ENCODE measurements around the gene IL27RA.

IL27RA gene

DNA sequence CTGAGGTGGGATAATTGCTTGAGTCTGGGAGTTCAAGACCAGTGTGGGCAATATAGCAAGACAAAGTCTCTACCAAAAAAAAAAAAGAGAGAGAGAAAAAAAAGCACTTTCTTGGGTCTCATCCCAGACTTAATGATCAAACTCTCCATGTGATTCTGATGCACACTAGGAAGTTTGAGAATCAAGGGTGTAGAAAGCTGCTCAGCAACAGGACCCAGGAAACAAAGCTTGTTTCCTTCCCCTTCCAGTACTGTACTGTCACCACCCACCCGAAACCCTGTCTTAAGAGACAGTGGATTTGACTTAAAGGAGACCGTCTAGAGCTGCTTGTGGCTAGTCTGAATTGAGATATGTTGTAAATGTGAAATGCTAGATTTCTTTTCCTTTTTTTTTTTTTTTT is 46.8 kb downstream of the IL27RA start:
- TF ChIP-seq, protein P1, sequence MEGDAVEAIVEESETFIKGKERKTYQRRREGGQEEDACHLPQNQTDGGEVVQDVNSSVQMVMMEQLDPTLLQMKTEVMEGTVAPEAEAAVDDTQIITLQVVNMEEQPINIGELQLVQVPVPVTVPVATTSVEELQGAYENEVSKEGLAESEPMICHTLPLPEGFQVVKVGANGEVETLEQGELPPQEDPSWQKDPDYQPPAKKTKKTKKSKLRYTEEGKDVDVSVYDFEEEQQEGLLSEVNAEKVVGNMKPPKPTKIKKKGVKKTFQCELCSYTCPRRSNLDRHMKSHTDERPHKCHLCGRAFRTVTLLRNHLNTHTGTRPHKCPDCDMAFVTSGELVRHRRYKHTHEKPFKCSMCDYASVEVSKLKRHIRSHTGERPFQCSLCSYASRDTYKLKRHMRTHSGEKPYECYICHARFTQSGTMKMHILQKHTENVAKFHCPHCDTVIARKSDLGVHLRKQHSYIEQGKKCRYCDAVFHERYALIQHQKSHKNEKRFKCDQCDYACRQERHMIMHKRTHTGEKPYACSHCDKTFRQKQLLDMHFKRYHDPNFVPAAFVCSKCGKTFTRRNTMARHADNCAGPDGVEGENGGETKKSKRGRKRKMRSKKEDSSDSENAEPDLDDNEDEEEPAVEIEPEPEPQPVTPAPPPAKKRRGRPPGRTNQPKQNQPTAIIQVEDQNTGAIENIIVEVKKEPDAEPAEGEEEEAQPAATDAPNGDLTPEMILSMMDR (IDR thresholded peaks at IDR 0.05; ENCODE audit: control insufficient read depth, insufficient read depth, low read depth, low read length, missing control alignments) = no peak
- no peak for DNase-seq (ENCODE audit: low read depth)
- no peak overlapping the region for H3K4me3 ChIP-seq (ENCODE audit: control insufficient read depth, low read depth, low read length)

DNA sequence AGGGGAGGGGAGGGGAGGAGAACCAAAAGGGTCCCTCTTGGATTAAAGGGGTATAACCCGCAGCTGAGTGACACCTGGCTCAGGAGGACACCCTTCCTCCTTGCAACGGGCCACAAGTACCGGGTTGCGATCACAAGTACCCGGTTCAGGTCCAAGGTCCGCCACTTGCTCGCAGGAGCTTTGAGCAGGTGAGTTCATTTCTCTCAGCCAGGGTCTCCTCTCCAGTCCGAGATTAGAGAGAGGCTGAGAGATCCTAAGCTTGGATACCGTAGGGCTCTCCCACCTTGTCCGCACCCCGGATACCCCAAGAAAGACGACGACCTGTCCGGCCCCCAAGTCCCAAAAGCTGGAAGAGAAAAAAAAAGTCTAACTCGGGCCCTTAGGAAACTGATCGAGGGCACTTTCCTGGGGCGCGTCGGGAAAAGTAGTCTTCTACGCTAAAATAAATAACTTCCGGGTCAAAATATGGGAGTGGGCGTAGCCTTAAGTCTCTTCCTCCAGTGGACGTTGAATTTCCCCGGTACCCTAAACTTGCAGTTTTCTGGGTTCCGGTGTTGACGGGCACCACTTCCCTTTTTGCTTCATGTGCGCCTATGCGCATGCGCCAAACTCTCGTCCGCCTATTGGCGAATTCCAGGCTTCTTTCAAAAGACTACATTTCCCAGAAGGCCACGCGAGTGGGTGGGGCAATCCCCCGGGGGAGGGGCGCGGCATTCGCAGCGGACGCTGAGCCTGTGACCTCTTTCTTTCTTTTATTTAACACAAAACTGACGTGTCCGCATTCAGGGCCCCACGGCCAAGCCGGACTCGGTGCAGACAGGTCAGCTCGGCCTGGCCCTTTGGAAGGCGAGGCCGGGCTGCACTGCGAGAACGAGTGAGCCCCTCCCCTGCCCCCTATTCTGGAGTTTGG is 49.6 kb downstream of the IL27RA start:
- H3K4me3 ChIP-seq (ENCODE audit: control insufficient read depth, low read depth, low read length) = peak overlapping the region; percentile 80
- peak; percentile 98 for DNase-seq (ENCODE audit: low read depth)
- TF ChIP-seq, protein P1 (IDR thresholded peaks at IDR 0.05; ENCODE audit: control insufficient read depth, insufficient read depth, low read depth, low read length, missing control alignments) = no peak

DNA sequence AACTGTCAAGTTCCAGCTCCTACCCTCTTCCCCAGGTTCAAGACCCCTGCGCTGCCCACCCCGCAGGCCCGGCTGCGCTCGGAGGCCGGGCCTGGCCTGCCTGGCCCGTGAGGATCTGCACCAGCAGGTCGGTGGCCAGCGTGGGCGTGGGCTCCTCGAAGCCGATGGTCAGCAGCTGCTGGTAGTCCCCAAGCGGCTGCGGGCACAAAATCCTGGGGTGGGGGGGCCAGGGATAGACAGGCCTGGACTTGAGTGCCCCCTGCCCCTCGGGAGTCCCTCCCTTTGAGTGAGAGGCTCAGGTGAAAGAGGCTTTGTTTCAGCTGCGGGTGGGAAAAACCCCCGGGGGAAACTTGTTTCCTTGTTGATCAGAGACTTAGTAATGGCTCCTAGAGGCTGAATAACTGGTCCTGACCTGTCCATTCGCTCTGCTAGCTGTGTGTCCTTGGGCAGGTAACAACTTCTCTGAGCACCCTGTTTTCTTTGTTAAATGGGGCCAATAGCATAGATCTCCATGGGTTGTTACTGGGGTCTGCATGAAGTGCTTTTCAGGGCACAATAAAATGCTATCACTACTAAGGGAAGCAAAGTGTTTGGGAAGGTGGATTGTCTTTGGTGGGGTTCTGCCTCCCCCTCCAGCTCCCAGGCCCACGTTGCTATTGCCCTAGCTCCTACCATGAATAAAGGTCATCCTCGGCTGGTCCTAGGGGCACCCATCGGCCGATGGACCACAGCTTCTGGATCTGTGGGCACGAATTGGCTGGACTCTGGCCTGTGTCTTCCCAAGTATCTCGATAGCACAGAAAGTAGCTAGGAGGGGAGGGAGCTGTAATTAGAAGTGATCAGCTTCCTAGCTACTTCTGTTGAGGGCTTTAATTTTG is 50.5 kb downstream of the IL27RA start:
- no peak for DNase-seq (ENCODE audit: low read depth)
- TF ChIP-seq, protein P1 (IDR thresholded peaks at IDR 0.05; ENCODE audit: control insufficient read depth, insufficient read depth, low read depth, low read length, missing control alignments) = no peak
- H3K4me3 ChIP-seq (ENCODE audit: control insufficient read depth, low read depth, low read length) = peak overlapping the region; percentile 80

DNA sequence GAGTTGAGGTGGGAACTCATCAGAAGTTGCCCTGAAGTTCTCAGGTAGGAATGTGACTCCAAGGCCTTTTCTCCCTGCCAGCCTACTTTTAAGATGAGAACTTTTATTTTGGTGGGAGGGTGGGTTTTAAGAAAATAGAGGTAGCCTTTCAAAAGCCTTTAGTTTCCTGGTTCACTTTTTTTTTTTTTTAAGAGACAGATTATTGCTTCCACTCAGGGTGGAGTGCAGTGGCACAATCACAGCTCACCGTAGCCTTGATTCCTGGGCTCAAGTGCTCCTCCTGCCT is 51.1 kb downstream of the IL27RA start:
- DNase-seq (ENCODE audit: low read depth) = no peak
- TF ChIP-seq, protein P1 (IDR thresholded peaks at IDR 0.05; ENCODE audit: control insufficient read depth, insufficient read depth, low read depth, low read length, missing control alignments) = no peak
- H3K4me3 ChIP-seq (ENCODE audit: control insufficient read depth, low read depth, low read length) = no peak overlapping the region; the same call in 1 of the 2 replicates

DNA sequence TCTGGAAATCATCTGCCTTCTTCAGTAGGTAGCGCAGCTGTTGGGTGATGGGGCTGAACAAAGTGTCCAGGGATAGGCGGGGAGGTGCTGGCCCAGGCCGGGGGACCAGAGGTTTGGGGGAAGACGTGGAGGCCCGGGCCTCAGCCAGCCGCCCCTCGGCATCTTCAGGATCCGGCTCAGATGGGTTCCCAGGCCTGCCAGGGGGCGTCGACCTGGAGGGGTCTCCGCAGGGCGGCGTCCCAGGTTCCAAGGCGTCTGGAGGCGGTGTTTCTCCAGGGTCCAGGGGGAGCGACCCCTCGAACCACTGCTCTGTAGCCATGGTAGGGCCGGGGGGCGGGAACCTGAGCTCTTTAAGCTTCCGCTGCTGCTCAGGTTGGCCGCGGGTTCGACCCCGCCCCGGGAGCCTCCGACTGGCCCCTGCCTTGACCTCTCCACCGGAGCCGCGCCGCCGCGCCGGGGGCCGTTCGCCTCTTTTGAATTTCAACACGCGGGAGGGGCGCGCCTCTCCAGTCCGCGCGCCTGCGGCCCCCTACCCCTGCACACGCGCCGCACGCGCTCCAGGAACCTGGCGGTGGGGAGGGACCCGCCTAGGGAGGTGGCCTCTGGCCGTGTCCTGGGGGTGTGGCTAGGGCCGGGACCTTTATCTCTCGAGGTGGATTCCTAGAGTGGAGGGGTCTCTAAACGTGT is 53.9 kb downstream of the IL27RA start, which contains the start of gene C19orf67:
Gene C19orf67, minus strand, starts transcription at position 475 of the 687 bp plus-strand sequence. Its CDS starts 156 bp downstream, at position 319.
- TF ChIP-seq, protein P1 (IDR thresholded peaks at IDR 0.05; ENCODE audit: control insufficient read depth, insufficient read depth, low read depth, low read length, missing control alignments) = no peak
- H3K4me3 ChIP-seq (ENCODE audit: control insufficient read depth, low read depth, low read length) = no peak within 1 kb of the TSS
- DNase-seq (ENCODE audit: low read depth) = no peak

DNA sequence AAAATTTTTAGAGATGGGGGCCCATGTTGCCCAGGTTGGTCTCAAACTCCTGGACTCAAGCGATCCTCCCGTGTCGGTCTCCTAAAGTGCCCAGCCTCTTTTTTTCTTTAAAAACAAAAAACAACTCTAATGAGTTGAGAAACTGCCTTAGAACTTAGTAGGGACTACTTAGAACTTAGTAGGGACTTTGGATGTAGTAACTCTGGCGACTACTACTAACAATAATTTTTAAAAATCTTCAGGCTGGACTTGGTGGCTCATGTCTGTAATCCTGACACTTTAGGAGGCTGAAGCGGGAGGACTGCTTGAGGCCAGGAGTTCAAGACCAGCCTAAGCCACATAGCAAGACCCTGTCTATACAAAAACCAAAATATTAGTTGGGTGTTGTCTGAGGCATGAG is 54.5 kb downstream of the IL27RA start:
- no peak overlapping the region for H3K4me3 ChIP-seq (ENCODE audit: control insufficient read depth, low read depth, low read length)
- TF ChIP-seq, protein P1 (IDR thresholded peaks at IDR 0.05; ENCODE audit: control insufficient read depth, insufficient read depth, low read depth, low read length, missing control alignments) = no peak
- DNase-seq (ENCODE audit: low read depth) = no peak

Data from AG09309 (cell line).